Measurements from ENCODE around the gene RFFL.

The RFFL gene

DNA sequence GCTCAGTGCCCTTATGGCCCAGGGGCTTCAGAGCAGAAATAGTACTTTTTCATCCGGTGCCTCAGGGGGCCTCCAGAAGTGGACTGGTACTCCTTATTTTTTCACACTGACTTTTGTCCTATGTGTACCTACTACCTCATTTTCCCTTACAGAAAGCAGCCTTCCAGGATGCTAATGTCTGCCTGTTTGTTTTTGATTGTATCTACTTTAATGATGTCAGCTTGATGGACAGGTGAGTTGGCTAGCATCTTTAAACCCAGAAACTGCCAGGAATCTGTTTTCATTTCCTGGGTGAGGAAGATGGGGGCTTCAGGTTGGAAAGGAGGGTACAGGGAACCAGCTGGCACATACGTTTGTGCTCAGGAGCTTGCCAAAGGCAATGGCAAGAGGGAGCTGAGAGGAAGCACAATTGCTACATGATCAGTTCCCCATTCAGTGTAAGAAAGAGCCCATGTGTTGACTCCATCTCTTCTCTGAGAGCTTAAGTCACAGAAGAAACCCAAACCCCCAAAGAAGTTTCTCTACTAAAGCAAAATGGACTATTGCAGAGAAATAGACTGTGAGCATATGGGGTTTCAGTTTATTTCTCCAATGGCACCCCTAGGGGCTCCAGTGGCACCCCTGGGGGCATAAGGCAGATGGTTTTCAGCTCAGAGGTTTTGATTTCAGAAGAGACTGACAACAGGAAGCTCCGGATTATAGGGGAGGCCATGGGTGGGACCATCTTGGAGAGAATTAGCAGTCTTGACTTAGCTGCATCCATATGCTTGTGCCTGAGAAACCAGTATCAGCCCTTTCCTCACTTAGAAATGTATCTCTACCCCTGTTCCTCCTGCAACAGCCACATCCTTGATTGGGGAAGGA is 66.9 kb downstream of the RFFL start:
- no peak overlapping the region for H3K9ac ChIP-seq (ENCODE audit: low read length)
- no peak overlapping the region for H2AFZ ChIP-seq (ENCODE audit: low read depth, low read length)
- H3K36me3 ChIP-seq (replicated peaks; ENCODE audit: low read depth, low read length) = peaks cover 53% of the 10 kb centered on the region

DNA sequence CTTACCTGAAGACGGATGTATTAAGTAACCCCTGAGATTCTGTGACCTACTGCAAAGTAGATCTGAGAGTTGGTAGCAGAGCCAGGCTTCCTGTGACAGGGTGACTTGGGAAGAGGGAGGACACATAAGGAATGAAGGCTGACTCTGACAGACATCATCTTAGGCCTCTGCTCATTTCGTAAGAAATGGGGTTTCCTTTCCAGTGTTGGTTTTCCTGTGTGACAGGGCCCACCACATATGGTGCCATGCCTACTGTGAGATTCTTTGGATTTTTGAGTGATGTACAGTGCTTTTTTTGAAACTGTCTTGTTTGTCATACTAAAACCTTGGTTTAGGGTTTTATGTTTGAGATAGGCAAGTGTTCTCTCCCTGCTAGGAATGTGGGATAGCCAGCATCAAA is 70.5 kb downstream of the RFFL start:
- H3K4me2 ChIP-seq (ENCODE audit: low read length) = no peak overlapping the region
- no peaks in the 10 kb centered on the region for H3K9me3 ChIP-seq (ENCODE audit: insufficient read depth, low read length)
- no peak overlapping the region for H3K9ac ChIP-seq (ENCODE audit: low read length)
- no peak overlapping the region for H3K27ac ChIP-seq (ENCODE audit: low read length)
- H2AFZ ChIP-seq (ENCODE audit: low read depth, low read length) = no peak overlapping the region
- no peaks in the 10 kb centered on the region for H3K27me3 ChIP-seq (ENCODE audit: low read depth, low read length)
- TF ChIP-seq, protein P1, sequence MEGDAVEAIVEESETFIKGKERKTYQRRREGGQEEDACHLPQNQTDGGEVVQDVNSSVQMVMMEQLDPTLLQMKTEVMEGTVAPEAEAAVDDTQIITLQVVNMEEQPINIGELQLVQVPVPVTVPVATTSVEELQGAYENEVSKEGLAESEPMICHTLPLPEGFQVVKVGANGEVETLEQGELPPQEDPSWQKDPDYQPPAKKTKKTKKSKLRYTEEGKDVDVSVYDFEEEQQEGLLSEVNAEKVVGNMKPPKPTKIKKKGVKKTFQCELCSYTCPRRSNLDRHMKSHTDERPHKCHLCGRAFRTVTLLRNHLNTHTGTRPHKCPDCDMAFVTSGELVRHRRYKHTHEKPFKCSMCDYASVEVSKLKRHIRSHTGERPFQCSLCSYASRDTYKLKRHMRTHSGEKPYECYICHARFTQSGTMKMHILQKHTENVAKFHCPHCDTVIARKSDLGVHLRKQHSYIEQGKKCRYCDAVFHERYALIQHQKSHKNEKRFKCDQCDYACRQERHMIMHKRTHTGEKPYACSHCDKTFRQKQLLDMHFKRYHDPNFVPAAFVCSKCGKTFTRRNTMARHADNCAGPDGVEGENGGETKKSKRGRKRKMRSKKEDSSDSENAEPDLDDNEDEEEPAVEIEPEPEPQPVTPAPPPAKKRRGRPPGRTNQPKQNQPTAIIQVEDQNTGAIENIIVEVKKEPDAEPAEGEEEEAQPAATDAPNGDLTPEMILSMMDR (IDR thresholded peaks at IDR 0.05; ENCODE audit: low read depth, low read length) = no peak
- no peak for TF ChIP-seq EZH2phosphoT487 (IDR thresholded peaks at IDR 0.05; ENCODE audit: low read depth)
- H3K4me3 ChIP-seq (ENCODE audit: low read length) = no peak overlapping the region
- no peaks in the 10 kb centered on the region for H4K20me1 ChIP-seq (ENCODE audit: insufficient read depth, low read length)
- H3K4me1 ChIP-seq (ENCODE audit: low read length) = peaks cover 15% of the 10 kb centered on the region
- no peaks in the 10 kb centered on the region for H3K79me2 ChIP-seq (ENCODE audit: low read length)
- H3K36me3 ChIP-seq (replicated peaks; ENCODE audit: low read depth, low read length) = peaks cover 60% of the 10 kb centered on the region

More for the DNA sequence above, 66.9 kb downstream of the RFFL start:
- Histone ChIP-seq H3K4me1 (ENCODE audit: low read length) (peaks cover 6% of the 10 kb centered on the region), H4K20me1 (ENCODE audit: insufficient read depth, low read length) (no peaks in the 10 kb centered on the region), H3K79me2 (ENCODE audit: low read length) (no peaks in the 10 kb centered on the region), H3K4me2 (ENCODE audit: low read length) (no peak overlapping the region), H3K9me3 (ENCODE audit: insufficient read depth, low read length) (no peaks in the 10 kb centered on the region), H3K27ac (ENCODE audit: low read length) (no peak overlapping the region), H3K4me3 (ENCODE audit: low read length) (no peak overlapping the region), H3K27me3 (ENCODE audit: low read depth, low read length) (no peaks in the 10 kb centered on the region)
- TF ChIP-seq EZH2phosphoT487 (IDR thresholded peaks at IDR 0.05; ENCODE audit: low read depth) = no peak
- TF ChIP-seq, protein P1 (IDR thresholded peaks at IDR 0.05; ENCODE audit: low read depth, low read length) = no peak

DNA sequence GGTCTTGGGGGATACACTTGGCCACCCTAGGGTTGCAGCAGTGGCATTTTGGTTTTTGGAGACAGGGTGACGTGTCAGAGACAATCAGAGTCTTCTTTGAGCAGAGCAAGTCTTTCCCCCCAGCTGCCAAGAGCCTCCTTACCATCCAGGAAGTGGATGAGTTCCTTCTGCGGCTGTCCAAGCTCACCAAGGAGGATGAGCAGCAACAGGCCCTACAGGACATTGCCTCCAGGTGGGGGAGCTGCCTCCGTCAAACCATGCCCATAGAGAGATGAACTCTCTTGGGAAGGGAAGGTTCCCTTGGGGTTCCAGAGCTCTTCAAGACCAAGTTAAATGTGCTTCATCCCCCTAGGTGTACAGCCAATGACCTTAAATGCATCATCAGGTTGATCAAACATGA is 71.9 kb downstream of the RFFL start:
- H3K9me3 ChIP-seq (ENCODE audit: insufficient read depth, low read length) = no peaks in the 10 kb centered on the region
- H3K4me2 ChIP-seq (ENCODE audit: low read length) = peak overlapping the region; percentile 43
- H3K4me3 ChIP-seq (ENCODE audit: low read length) = no peak overlapping the region
- H3K9ac ChIP-seq (ENCODE audit: low read length) = no peak overlapping the region
- no peaks in the 10 kb centered on the region for H3K27me3 ChIP-seq (ENCODE audit: low read depth, low read length)
- H3K4me1 ChIP-seq (ENCODE audit: low read length) = peaks cover 19% of the 10 kb centered on the region
- peak overlapping the region; percentile 58 for H3K27ac ChIP-seq (ENCODE audit: low read length)
- H3K36me3 ChIP-seq (replicated peaks; ENCODE audit: low read depth, low read length) = peaks cover 57% of the 10 kb centered on the region
- no peaks in the 10 kb centered on the region for H4K20me1 ChIP-seq (ENCODE audit: insufficient read depth, low read length)
- TF ChIP-seq, protein P1 (IDR thresholded peaks at IDR 0.05; ENCODE audit: low read depth, low read length) = no peak
- no peak for TF ChIP-seq EZH2phosphoT487 (IDR thresholded peaks at IDR 0.05; ENCODE audit: low read depth)
- H3K79me2 ChIP-seq (ENCODE audit: low read length) = no peaks in the 10 kb centered on the region
- H2AFZ ChIP-seq (ENCODE audit: low read depth, low read length) = no peak overlapping the region

DNA sequence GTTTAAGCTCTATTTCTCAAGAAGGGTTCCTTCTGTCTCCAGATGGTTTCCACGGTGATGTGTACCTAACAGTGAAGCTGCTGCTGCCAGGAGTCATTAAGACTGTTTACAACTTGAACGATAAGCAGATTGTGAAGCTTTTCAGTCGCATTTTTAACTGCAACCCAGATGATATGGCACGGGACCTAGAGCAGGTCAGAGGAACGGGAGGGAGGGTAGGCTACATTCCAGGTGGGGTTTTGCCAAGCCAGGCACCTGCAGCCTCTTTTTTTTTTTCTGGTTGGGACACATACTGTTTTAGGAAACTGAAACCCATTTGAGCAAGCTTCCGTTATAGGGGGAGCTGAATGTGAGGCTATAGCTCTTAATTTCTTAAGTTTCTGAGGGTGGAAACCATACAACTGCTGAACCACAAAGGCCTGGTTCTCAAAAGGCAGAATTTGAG is 72.6 kb downstream of the RFFL start:
- Histone ChIP-seq H3K4me3 (ENCODE audit: low read length) (0 out of 2 replicates have a peak overlapping the region, but pooled peaks have one; percentile 1), H3K27ac (ENCODE audit: low read length) (peak overlapping the region; percentile 58), H2AFZ (ENCODE audit: low read depth, low read length) (no peak overlapping the region), H3K9me3 (ENCODE audit: insufficient read depth, low read length) (no peaks in the 10 kb centered on the region), H3K27me3 (ENCODE audit: low read depth, low read length) (no peaks in the 10 kb centered on the region), H3K79me2 (ENCODE audit: low read length) (no peaks in the 10 kb centered on the region), H3K4me2 (ENCODE audit: low read length) (peak overlapping the region; percentile 43), H3K9ac (ENCODE audit: low read length) (no peak overlapping the region), H3K36me3 (replicated peaks; ENCODE audit: low read depth, low read length) (peaks cover 54% of the 10 kb centered on the region), H4K20me1 (ENCODE audit: insufficient read depth, low read length) (no peaks in the 10 kb centered on the region), H3K4me1 (ENCODE audit: low read length) (peaks cover 19% of the 10 kb centered on the region)
- TF ChIP-seq, protein P1 (IDR thresholded peaks at IDR 0.05; ENCODE audit: low read depth, low read length) = no peak
- TF ChIP-seq EZH2phosphoT487 (IDR thresholded peaks at IDR 0.05; ENCODE audit: low read depth) = no peak

Data from OCI-LY3 (cell line).